GM12875 (cell line): Measurements from ENCODE around the gene TEDC1.

Experiments used
- H3K4me3 ChIP-seq: one replicate; pipeline ENCODE4 v1.5.1; 2011; ENCODE audit warnings: low read depth, low read length, control low read depth
- CTCF ChIP-seq: IDR thresholded peaks from 2 replicates; pipeline ENCODE4 v1.5.1; 2011; ENCODE audit warnings: low read depth, mild to moderate bottlenecking, control low read depth, inconsistent platforms, low read length, moderate library complexity, borderline replicate concordance; ENCODE audit not compliant: insufficient read depth

TEDC1 gene

GRCh38 chr14:105452963-105453362 is 38.1 kb upstream of the TEDC1 start:
- TF ChIP-seq CTCF, result no peak

GRCh38 chr14:105453847-105454246 is 37.2 kb upstream of the TEDC1 start:
- no peak overlapping the region for H3K4me3 ChIP-seq
- no peak for TF ChIP-seq CTCF

More at GRCh38 chr14:105452963-105453362, 38.1 kb upstream of the TEDC1 start:
- no peak overlapping the region for H3K4me3 ChIP-seq

- TF ChIP-seq CTCF, result no peak
- no peak overlapping the region for H3K4me3 ChIP-seq
Measured at GRCh38 chr14:105455086-105455640, 35.9 kb upstream of the TEDC1 start.

- TF ChIP-seq CTCF, result no peak
- no peak overlapping the region for H3K4me3 ChIP-seq
Measured at GRCh38 chr14:105455766-105456660, 35.0 kb upstream of the TEDC1 start.

- TF ChIP-seq CTCF, result no peak
- no peak overlapping the region for H3K4me3 ChIP-seq
Measured at GRCh38 chr14:105456736-105457617, 34.1 kb upstream of the TEDC1 start.

- no peak overlapping the region for H3K4me3 ChIP-seq
- TF ChIP-seq CTCF, result no peak
Measured at GRCh38 chr14:105458010-105458409, 33.0 kb upstream of the TEDC1 start.
